ENCODE results near the gene ELK1. TPM values are rescaled to one million over a fixed set of nuclear protein-coding genes. Genes with fewer than 3 reads are reported as not detected.
A peak's percentile ranks its signal among the peaks of the same experiment; 100 is the strongest.

Gene ELK1
- total RNA-seq, 2 donors from 2014 or later: 23.8 to 33.4 TPM

- Histone ChIP-seq H3K27ac (no peak overlapping the region), H3K4me3 (no peak overlapping the region), H3K27me3 (replicated peaks; ENCODE audit: insufficient read depth) (no peaks in the 10 kb centered on the region), H3K9me3 (no peaks in the 10 kb centered on the region), H3K36me3 (peaks cover 3% of the 10 kb centered on the region), H3K4me1 (ENCODE audit: control insufficient read depth in 1 of 2, low read depth in 2 of 2) (peaks cover 2 to 6% of the 10 kb centered on the region in 2 donors)
- no peak for TF ChIP-seq CTCF (IDR thresholded peaks at IDR 0.05)
- no peak for DNase-seq (ENCODE audit: low spot score)
- ATAC-seq (ENCODE audit: insufficient number of reproducible peaks, low FRiP score, low read depth): no peak
Observed at GRCh38 chrX:47587906-47588735, 62.2 kb downstream of the ELK1 start.

GRCh38 chrX:47587091-47587891 is 63.1 kb downstream of the ELK1 start:
- peaks cover 2 to 8% of the 10 kb centered on the region in 2 donors for H3K4me1 ChIP-seq (ENCODE audit: control insufficient read depth in 1 of 2, low read depth in 2 of 2)
- no peak overlapping the region for H3K27ac ChIP-seq
- no peaks in the 10 kb centered on the region for H3K9me3 ChIP-seq
- no peak for DNase-seq (ENCODE audit: low spot score)
- no peak overlapping the region for H3K4me3 ChIP-seq
- H3K36me3 ChIP-seq: peaks cover 3% of the 10 kb centered on the region
- TF ChIP-seq CTCF (IDR thresholded peaks at IDR 0.05): no peak
- no peaks in the 10 kb centered on the region for H3K27me3 ChIP-seq (replicated peaks; ENCODE audit: insufficient read depth)
- ATAC-seq (ENCODE audit: insufficient number of reproducible peaks, low FRiP score, low read depth): no peak

GRCh38 chrX:47586043-47586787 is 64.1 kb downstream of the ELK1 start:
- Histone ChIP-seq H3K27ac (peak overlapping the region in 1 of 2 donors; percentile 19), H3K4me1 (ENCODE audit: control insufficient read depth in 1 of 2, low read depth in 2 of 2) (peaks cover 2 to 8% of the 10 kb centered on the region in 2 donors), H3K9me3 (no peaks in the 10 kb centered on the region), H3K4me3 (no peak overlapping the region), H3K27me3 (replicated peaks; ENCODE audit: insufficient read depth) (no peaks in the 10 kb centered on the region), H3K36me3 (peaks cover 3% of the 10 kb centered on the region)
- DNase-seq (ENCODE audit: low spot score) (no peak), ATAC-seq (ENCODE audit: insufficient number of reproducible peaks, low FRiP score, low read depth) (no peak)
- TF ChIP-seq CTCF (IDR thresholded peaks at IDR 0.05): no peak

Other genes with a start within 250 kb of the ELK1 start
- gene ZNF41, start 167.3 kb downstream of the ELK1 start, total RNA-seq: 1 to 10 TPM; 8.1 to 9.1 TPM
- gene ARAF, start 89.4 kb downstream of the ELK1 start, total RNA-seq: 10 to 100 TPM; 44.5 to 52.3 TPM
- 1,000 to 10,000 TPM in 1 of 2 donors, 100 to 1,000 TPM in 1; 635 to 1,379 TPM for gene TIMP1, start 68.1 kb downstream of the ELK1 start, total RNA-seq
- gene SYN1, start 30.7 kb downstream of the ELK1 start, total RNA-seq: under 1 TPM; 0.27 to 0.85 TPM
- 10 to 100 TPM; 13.1 to 18.9 TPM for gene CFP, start 20.6 kb downstream of the ELK1 start, total RNA-seq
- gene UXT, start 8.6 kb upstream of the ELK1 start, total RNA-seq: 100 to 1,000 TPM in 1 of 2 donors, 10 to 100 TPM in 1; 71.8 to 124 TPM
- gene ZNF81, start 186.3 kb upstream of the ELK1 start, total RNA-seq: 1 to 10 TPM; 6.8 to 8.2 TPM